Measurements from ENCODE around the gene ISCA2.

Gene ISCA2

DNA sequence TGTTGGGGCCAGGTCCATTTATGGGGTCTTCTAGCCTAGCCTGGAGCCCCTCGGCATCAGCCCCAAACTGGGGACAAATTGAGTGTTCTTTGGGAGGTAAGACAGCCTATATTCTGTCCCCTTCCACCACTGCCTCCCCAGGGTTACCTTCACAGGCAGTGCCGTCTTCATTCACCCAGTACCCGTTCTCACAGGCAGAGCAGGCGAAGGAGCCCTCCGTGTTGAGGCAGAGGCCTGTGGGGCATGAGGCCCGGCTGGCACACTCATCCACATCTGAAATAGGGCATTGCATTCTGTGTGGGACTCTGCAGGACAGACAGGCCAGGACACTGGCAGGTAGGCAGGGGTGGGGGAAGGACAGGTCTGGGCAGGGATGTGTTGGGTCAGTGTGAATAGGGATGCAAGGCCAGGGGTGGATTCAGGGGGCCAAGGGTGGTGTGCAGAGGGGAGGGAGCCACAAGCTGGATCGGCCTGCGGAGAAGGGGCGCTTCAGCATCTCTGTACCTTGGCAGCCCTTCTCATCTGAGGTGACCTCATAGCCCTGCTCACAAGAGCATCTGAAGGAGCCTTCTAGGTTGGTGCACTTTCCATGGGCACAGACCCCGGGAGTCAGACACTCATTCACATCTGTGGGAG lies 16.1 kb downstream of the ISCA2 start:
- no peak for DNase-seq

GRCh38 chr14:74510223-74510931 lies 16.8 kb downstream of the ISCA2 start:
- no peak for DNase-seq

GRCh38 chr14:74510959-74511409 lies 17.4 kb downstream of the ISCA2 start:
- no peak for DNase-seq

- no peak for DNase-seq
Measured at GRCh38 chr14:74511966-74512830, 18.6 kb downstream of the ISCA2 start.

DNA sequence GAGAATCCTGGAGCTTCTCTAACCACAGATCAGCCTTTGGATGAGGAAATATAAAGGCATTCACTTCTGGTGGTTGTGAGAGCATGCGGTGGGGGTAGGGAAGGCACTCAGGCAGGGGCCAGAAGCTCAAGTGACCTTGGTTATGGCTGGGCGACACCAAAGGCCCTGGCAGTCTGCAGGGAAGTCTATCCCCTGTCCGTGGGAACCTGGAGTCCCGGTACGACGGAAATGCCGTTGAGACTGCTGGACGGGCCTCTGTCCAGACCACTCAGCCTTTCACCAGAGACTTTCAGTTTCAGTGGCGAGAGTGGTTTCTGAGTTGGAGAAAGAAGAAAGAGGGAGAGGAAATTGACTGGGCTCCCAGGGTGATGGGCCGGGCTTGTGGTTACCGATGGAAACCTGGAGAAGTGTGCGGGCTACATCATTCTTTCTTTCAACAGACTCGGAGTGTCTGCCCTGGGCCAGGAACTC lies 20.9 kb downstream of the ISCA2 start:
- DNase-seq, result no peak

DNA sequence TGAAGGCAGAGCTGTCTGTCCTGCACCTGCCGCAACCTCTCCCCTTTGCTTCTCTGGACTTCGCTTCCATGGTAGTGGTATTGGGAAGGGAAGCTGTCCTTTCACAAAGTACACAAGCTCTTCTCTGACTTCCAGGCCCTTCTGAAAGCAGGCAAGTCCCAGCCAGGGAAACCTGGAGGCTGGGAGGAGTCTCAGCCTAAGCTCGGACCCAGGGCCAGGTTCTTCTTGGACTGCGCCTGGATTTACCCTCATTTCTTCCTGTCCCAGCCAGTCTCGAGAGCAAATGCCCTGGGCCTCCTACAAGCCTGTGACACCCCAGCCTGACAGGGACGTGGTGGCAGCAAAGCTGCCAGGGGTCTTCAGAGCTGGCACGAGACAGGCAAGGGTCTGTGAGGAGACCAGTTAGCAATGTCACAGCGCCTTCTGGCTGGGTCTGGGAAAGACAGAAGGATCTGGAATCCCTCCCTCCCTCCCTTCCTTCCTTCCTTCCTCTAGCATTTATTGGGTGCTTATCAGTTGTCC lies 22.4 kb downstream of the ISCA2 start:
- DNase-seq, result no peak

DNA sequence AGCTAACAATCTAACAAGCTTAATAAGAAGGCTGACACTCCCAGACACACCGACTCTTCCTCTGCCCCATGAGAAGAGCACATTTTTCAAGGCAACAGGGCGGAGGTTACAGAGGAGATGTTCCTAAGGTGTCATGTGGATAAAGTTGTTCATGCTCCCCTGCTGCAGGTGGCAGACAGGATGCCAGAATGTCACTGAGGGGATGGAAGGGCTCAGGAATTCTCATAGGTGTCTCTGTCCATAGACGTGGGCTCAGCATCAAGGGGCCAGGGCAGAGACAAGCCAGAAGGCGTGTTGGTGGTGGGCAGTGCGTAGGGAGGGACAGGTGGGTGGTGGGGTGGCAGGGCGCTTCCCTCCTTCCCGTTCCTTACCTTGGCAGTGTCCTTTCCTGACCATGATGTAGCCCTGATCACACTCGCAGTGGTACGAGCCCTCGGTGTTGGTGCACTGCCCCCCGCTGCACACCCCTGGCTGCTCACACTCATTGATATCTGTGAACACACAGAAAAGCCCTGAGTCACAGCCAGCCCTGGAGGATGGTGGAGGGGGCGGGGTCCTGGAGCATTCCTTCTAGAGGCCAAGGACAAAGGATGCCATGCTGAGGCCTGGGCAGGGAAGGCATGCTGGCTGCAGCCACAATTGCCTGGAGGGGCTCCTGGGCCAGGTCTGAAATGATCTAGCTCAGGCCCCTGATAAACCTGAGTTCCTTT lies 23.0 kb downstream of the ISCA2 start:
- no peak for DNase-seq

GRCh38 chr14:74517731-74518130 lies 24.2 kb downstream of the ISCA2 start:
- no peak for DNase-seq

- no peak for DNase-seq
Measured at GRCh38 chr14:74518221-74518620, 24.7 kb downstream of the ISCA2 start.

DNA sequence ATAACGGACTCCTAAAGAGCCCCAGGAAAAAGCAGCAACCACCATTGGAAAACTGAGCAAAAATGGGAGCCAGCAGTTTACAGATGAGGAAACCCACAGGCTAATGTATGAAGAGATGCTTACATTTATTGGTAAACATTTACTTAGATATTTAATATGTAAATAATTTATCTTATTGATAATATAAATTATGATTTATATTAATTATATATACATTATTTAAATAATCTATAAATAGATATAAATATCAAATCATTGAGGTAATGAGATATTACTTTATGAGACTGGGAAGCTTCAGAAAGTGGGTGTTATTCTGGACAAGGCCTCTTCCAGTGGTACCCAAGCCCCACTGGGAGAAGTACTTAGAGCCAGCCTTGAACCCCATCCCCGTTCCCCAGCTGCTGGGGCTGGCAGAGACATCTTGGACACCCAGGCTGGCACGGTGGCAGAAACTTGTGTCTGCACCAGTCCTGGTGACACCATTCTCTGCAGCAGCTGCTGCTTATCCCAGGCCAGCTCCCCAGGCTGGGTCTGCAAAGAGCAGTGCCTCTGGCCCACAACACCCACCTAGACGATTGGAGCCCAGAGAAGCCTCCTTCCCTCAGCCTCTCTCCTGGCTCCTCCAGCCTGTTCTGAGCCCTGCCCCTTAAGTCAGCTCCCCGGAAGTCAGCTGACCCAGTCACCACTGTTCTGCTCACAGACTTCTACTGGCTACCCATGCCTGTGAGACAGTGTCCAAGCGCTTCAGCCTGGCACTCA lies 25.9 kb downstream of the ISCA2 start:
- no peak for DNase-seq

DNA sequence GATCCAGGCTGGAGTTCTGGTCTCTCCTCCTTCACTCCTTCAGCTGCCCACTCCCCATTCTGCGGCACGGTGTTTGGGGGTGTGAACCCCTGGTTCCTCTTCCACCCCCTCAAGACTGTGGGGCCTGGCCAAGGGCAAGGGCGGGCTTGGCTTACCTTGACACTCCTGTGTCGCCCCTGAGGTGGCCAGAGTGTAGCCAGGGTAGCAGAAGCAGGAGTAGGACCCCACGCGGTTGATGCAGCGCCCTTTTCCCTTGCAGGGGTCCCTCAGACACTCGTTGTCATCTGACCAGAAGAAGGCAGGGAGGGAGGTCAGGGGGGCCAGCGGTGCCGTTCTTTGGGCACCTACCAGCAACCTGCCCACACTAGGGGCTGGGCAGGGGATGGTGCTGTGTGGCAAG lies 28.2 kb downstream of the ISCA2 start:
- DNase-seq, result no peak

GRCh38 chr14:74522740-74523139 lies 29.2 kb downstream of the ISCA2 start:
- no peak for DNase-seq

DNA sequence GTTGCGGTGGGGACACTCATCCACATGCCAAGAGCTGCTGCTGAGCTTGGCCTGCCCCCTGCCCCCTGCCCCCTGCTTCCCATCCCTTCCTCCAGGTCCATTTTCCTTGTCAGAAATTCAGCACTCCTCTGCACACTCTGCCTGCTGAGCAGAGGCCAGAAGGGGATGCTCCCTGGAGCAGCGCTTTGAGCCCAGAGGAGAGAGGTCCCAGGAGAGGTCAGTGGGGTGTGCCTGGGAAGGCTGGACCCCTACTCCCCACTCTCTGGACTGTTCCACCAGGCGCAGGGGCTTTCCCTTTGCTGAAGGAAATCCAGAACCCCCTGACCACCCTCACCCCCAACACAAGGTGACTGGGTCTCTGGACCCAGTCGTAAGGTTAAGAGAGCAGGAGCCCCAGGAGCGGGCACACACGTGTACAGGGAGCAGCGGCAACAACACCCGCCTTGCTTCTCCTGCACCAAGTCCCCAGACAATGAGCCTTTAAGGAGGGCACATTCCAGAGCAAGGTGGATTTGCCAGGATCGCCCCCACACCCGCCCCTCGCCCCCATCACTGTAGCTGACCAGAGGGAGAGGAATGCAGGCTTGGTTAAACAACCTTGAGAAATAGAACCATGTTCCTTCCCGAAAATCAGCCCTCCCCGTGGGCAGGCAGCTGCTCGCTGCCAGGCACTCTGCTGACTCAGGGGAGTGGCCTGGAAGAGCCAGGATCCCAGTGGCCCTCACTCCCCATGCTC lies 30.7 kb downstream of the ISCA2 start:
- DNase-seq, result no peak

DNA sequence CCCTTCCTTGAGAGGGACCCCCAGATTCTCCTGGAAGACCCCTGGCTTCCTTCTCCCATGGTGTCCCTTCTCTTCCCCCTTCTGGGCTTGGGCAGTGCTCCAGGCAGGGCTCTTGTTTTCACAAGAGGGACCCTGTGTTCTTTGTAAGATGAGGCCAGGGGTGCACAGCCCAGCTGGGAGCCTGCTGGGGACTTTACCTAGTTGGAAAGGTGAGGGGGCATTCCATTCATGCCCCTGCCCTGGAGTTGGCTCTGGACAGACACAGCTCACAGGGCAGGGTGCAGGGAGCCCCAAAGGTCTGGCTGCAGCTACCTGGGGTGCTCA lies 31.2 kb downstream of the ISCA2 start:
- DNase-seq, result no peak

DNA sequence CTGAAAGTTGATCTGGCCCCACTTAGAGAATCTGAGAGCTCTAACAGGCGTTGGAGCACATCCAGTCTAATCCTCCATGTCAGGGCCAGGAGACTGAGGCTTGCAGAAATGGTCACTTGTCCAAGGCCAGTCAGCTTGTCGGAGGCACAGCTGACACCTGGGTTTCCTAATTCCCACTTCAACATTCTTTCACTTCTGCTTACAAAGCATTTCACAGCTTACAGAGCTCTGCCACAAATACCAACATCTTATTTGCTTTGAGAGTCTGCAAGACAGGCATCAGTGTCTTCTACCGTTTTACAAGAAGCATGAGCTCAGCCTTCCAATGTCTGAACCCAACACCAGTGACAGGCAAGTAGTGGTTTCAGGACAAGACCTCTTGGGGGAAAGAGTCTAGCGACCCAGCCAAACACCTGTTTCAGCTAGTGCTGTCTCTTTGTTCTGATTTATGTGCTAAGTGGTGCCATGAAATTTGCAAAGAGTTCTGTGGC lies 31.8 kb downstream of the ISCA2 start:
- no peak for DNase-seq

DNA sequence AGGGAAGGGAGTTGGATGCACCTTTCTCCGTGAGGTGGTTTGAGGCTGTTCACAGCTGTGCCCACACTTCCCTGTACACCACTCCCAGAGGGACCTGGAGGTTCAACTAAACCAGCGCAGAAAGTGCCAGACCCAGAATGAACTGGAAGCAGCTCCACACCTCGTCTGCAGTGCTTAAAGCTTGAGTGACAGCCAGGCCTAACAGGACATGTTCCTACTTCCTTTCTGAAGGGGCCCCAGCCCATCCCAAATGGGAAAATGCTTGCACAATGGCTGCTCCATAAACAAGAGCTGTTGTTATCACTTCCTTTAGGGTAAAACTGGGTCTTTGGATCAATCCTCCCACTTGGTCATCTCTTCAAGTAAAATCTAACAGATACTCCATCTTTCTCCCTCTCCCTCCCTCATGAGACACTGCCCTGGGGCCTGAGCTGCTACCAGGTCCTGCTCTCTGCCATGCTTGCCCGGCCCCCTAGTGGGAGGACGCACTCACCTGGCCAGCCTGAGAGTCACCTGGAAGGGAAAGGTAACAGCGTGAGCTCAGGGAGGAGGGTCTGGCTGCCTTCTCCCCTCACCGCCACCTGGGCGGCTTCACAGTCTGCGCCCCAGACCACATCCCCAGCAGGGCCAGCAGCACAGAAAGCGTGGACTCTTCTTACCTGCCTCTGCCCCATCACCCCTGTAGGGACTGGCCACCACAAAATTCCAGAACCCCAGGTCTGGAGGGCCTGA lies 33.5 kb downstream of the ISCA2 start:
- no peak for DNase-seq

- no peak for DNase-seq
Measured at GRCh38 chr14:74527736-74528280, 34.2 kb downstream of the ISCA2 start.

DNA sequence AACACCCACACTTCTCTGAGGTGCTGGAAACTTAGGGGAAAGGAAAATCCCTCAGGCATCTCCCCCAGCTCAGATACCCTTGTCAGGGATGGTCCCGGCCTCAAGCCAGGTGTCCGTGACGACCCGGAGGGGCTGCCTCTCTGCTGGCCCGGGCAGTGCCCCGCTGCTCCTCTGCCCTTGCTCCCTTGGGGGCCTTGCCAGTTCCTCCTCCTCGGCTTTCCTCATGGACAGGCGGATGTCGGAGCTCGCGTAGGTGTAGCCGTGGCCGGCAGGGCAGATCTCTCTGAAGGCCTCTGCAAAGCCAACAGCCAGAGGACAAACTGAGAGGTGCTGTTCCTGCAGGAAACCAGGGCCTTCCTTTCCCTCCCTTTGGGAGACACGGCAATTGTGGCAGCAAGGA lies 34.8 kb downstream of the ISCA2 start:
- DNase-seq, result no peak

DNA sequence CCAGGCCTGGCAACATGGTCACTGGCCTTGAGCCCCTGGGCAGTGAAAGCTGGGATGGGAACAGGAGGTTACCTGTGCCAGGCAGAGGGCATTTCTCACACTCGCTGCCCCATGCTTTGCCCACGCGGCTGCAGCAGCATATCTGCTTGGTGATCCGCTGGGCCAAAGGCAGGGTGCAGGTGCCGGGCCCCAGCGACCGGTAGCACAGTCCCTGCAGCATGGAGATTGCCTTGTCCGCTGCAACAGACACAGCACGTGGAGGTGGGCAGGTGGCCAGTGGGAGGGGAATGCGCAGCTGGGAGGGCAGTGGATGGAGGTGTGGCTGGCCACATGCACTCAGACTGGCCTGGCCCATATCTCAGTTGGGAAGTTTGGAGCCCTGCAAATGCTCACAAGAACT lies 35.3 kb downstream of the ISCA2 start:
- no peak for DNase-seq

GRCh38 chr14:74531006-74531405 lies 37.4 kb downstream of the ISCA2 start:
- DNase-seq, result no peak

Measured in NCI-H446 treated with DMSO at 0.1 percent for 48 hours (cell line).